ENCODE data around the gene ANO7.

ANO7 gene

DNA sequence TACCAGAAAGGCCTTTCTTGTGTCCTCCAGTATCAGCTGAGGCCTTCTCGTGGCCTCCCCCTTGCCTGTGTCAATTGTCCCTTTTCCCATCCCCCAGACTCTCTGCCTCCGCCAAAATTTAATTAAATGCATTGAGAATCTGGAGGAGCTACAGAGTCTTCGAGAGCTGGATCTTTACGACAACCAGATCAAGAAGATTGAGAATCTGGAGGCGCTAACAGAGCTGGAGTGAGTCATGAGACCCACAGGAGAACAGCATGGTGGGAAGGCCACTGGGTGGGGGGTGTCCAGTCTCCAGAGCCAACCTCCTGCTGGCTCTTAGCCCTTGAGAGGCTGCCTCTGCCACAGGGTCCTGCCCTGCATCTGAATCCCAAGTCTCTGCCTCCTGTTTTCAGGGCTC, 29.4 kb upstream of the ANO7 start:
- no peak for DNase-seq

DNA sequence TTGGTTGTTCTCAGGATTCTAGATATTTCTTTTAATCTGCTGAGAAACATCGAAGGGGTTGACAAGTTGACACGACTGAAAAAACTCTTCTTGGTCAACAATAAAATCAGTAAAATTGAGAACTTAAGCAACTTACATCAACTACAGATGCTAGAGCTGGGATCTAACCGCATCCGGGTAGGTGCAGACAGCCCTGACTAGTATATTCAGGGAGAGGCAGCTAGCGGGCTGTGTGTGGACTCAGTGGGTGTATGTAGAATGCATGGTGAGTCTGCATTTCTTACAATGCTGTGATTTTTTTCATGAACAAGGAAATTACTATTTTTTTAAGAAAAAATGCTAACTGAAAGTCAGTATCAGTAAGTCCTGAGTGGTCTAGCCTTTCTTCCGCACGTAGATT, 28.2 kb upstream of the ANO7 start:
- DNase-seq, result no peak

DNA sequence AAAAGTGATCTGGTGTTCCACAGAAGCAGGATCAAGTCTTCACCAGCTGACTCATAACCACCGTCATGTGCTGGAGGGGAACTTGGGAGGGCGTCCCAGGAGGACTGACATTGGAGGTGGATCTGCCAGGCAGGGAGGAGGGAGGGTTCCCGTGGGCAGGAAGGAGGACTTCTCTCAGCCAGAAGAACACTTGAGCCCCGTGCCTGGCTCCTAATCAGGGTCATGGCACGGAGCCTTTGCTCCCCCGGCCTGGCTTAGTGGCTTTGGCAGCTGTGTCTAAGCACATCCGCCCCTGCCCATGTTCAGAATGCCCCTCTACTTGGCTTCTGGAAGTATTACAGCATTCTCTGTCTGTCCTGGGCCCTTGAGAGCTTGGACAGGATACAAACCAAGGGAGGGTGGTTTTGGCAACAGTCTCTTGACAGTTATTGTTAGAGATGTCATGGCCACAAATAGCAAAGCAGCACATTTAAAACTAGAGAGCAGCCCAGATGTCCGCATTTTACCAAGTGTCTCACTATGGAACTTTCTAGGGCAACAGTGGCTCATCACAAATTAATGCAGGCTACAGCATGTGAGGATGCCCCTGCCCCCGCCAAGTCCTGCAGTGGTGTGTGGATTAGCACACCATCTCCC, 26.7 kb upstream of the ANO7 start:
- no peak for DNase-seq

DNA sequence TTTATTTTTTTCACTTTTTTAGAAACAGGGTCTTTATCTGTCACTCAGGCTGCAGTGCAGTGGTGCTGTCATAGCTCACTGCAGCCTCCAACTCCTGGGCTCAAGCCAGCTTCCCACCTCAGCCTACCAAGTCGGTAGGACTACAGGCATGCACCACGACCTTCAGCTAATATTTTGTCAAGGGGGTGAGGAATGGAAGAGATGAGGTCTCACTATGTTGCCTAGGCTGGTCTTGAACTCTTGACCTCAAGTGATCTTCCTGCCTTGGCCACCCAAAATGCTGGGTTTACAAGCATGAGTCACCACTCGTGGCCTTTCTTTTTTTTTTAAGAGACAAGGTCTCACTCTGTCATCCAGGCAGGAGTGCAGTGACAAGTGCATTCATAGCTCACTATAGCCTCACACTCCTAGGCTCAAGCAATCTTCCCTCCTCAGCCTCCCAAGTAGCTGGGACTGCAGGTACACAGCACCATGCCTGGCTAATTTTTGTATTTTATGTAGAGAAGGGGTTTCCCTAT, 24.8 kb upstream of the ANO7 start:
- DNase-seq, result no peak

DNA sequence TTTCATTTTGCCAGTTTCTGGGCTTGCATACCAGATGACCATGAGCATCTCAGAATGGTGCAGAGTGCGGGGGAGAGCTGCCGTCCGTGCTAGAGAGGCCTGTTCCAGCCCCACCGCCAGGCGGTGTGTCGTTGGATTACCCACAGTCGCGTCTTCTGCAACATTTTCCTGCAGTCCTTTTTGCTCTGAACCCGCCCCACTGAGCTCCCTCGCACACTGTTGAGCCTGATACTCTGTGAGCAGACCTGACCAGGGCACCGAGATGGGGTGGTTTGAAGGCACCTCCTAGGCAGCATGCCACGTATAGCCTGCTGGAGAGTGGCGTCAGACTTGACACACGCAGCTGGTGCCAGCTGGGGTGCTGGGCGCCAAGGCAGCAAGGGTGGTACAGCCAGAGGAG, 20.1 kb upstream of the ANO7 start:
- no peak for DNase-seq

DNA sequence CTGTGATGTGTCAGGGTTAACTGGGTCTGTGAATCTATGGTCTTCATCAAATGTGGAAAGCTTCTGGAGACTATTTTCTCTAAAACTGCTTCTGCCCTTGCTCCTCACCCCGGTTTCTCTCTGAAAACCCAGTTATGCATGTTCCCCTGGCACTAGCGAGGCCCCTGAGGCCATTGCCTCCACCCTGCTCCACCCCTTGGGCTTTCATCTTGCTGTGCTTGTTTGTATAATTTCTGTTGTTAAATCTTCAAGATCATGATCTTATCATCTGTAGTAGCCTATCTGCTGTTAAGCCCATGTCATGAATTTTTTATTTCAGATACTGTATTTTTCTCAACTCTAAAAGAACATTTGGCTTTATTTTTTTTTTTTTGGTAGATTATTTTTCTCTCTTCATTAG, 14.9 kb upstream of the ANO7 start:
- DNase-seq, result no peak

DNA sequence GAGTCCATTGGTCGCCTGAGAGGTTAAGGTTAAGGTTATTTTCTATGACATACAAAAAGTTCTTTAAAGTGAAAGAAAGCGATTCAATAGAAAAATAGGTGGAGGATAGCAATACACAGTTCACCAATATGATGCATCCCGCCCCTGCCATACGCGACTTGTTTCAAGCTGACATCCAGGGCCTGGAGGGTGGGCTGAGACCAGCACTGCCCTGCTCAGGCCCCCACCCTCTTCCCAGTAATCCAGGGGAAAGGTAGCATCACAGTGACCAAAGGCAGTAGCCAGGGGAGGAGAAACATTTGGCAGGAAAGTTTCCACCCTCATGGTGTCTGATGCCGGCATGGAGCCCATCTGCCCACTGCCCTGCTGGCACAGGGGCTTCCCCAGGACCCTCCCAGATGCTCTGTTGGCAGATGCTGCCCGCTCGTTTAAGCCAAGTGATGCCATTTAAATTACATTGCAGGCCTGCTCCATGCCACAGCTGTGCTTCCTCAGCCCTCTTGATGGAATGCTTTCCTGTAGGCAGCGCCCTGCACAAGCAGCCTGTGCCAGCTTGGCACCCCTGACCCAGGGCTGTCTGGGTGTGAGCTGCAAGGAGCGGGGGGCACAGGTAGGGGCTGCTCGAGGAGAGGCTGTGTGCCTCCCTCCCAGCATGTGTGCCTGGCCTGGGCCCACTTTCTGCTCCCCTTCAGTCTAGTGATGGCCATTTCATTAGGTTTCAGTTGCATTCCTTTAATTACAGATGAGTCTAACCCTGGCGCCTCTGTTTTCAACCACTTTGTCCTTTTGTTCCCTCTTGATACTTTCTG, 10.7 kb upstream of the ANO7 start:
- DNase-seq, result no peak

DNA sequence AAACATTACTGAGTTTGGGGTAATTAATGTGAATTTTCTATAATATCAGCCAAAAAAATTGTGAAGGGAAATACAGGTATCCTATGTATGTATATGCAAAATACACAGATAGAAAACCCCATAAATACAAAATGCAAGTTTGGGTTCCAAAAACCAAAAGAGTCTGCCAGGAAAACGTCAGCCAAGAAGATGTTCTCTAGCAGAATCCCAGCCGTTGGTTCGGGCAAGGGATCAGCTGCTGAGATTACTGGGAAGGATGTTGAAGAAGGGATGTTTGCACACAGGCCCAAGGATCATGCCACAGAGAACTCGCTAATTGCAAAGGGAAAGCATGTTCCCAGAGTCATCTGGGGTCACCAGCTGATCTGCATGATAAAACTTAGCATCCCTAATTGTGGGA, 9.5 kb upstream of the ANO7 start:
- DNase-seq, result no peak

DNA sequence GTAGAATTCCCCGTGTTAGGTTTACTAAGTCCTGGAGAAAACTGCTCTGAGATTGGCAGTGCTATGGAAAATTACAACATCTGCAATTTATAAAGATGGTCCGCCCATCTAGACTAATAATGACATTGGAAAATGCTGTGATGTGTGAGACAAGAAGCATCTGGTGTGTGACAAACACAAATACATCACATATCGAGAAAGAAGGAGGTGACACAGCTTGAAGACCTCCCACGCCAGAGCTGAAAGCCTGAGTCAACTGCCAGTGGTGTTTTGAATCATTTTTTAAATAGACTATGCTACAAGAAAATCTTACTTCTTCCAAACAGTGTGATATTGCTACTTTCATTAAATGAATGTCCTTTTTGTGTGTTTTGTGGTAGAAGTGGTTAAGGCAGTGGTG, 8.6 kb upstream of the ANO7 start:
- DNase-seq, result no peak

DNA sequence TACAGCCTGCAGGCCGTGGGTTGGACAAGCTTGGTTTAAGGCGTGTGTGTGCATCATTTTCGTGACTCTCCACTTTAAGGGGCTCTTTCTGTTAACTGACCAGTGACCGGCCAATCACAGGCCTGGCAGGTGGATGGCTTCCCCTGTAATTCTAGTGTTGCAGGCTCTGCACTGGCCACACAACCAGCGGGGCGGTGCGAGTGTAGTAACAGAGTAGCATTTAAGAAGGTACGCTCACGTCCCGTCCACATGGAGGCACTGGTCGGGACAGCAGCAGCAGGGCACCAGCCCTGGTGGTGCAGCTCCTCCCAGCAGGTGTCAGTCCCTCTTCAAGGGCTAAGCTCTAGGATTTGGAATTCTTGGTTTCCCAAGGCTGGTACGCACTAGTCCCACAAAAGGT, 8.0 kb upstream of the ANO7 start:
- DNase-seq, result no peak

DNA sequence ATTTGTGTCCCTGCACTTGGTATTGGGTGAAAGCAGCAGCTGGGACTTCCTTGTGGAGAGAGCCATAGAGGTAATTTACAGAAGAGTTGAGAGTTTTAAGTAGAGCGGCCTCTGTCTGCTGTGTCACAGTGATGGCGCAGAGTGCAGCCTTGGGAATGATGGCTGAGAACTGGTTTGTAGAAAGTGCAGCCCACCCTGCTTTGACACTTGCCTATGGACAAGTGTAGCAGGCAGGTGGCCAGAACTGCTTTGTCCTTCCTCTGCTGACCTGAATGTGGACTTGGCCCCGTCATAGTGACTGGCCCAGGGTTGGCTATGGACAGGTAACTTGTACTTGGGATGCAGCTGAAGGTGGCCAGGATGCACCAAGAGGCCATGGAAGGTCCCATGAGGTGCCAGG, 6.4 kb upstream of the ANO7 start:
- DNase-seq, result no peak

DNA sequence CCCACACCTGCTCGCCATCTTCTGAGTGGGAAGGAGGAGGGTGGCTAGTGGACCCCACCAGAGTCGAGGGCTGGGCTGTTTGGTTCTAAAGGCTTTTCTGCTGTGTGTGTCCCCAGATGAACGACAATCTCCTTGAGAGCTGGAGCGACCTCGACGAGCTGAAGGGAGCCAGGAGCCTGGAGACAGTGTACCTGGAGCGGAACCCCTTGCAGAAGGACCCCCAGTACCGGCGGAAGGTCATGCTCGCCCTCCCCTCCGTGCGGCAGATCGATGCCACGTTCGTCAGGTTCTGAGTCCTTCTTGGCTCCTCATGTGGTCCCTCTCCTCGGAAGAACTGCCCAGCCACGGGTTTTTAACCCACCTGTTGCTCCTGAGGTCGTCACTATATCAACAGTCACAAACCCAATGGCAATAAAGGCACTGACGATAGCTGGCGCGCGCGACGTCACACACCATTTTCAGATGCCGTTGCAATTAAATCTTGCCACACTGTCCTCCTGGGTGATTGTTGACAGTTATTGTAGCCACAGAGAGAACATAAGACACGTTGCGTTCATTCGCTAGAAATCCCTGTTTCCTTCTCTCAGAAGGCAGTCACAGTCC, 5.8 kb upstream of the ANO7 start:
- DNase-seq, result no peak

DNA sequence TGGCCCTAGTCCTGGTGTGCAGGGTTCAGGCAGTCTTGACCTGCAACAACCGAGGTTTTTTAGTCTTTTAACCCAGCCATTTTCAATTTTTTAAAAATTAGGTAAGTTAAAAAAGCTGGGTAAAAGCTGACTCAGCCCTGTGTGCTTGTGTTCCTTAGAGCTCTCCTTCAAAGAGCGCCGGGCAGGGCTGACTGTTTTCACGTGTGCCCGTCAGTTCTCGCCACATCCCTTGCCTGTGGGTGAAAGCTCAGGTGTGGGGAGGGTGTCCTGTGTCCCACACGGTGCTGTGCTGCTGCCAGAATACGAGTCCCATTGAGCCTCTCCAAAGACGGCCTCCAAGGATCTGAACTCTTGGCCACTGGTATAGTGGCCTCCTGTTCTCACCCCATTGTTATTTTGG, 5.3 kb upstream of the ANO7 start:
- no peak for DNase-seq

DNA sequence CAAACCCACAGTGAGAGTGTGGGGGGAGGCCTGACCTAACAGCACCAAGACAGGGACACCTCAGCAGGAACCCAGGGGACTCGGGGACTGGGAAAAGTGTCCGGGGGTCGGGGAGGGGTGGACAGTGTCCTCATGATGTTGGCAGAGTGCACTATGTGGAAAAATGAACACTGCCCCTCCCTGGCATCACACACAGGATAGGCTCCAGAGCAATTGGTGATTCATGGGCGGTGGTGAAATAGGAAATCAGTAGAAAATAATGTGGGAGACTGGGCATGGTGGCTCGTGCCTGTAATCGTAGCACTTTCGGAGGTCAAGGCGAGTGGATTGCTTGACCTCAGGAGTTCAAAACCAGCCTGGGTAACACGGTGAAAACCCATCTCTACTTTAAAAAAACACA, 3.6 kb upstream of the ANO7 start:
- no peak for DNase-seq

DNA sequence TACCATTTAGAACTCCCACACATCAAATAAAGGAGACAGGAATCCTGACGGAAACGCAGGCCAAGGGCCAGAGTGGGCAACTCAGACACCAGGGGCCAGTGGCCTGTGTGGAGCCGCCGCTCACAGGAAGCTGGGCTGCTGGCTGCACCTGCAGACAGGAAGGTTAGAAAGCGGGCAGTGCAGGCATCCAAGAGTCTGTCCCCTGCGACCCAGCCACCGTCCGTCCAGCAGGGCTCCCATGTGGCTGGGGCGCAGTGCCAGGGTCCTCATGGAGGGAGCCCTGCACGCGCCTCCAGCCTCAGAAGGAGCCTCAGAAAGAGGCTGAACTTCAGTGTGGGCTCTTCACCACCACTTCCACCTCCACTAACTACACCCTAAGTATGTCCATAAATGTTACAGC, 2.5 kb upstream of the ANO7 start:
- DNase-seq, result no peak

DNA sequence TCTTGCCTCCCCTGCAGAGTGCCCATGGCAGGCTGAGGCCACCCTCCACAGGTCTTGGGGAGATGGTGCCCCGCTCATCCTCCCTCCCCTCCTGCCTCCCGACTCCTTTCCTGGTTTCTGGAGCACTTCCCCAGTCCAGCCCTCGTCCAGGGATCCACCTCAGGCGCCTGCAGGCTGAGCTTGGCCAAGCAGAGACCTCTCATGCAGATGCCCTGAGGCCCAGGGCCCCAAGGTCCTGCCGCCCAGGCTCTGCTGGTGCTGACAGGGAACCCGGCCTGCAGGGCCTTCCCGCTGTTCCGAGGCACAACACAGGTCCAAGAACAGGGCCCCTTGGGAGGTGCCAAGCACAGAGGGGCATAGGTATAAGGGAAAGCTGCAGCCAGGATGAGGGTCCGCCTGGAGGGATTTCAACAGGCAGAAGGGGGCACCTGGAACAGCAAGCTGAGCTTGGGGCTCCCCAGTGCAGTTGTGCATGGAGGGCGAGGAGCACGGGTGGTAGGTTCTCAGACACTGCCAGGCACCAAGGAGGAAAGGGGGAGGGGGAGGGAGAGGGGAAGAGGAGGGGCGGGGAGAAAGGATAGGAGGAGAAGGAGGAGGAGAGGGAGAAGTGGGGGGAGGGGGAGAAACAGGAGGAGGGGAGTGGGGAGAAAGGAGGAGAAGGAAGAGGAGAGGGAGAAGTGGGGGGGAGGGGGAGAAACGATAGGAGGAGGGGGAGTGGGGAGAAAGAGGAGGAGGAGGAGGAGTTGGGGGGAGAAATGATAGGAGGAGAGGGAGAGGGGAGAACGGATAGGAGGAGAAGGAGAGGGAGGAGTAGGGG, 1.2 kb upstream of the ANO7 start:
- DNase-seq, result no peak

DNA sequence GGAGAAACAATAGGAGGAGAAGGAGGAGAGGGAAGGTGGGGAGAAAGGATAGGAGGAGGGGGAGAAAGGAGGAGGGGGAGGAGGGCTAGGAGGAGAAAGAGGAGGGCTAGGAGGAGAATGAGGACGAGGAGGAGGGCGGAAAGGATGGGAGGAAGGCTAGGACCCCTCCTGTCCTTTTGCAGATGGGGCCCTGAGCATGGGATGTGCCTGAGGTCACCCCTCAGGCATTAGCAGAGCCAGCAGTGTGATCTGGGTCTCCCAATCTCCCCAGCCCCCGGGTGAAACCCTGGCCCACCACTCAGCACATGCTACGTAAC, 601 bp upstream of the ANO7 start:
- DNase-seq, result no peak

DNA sequence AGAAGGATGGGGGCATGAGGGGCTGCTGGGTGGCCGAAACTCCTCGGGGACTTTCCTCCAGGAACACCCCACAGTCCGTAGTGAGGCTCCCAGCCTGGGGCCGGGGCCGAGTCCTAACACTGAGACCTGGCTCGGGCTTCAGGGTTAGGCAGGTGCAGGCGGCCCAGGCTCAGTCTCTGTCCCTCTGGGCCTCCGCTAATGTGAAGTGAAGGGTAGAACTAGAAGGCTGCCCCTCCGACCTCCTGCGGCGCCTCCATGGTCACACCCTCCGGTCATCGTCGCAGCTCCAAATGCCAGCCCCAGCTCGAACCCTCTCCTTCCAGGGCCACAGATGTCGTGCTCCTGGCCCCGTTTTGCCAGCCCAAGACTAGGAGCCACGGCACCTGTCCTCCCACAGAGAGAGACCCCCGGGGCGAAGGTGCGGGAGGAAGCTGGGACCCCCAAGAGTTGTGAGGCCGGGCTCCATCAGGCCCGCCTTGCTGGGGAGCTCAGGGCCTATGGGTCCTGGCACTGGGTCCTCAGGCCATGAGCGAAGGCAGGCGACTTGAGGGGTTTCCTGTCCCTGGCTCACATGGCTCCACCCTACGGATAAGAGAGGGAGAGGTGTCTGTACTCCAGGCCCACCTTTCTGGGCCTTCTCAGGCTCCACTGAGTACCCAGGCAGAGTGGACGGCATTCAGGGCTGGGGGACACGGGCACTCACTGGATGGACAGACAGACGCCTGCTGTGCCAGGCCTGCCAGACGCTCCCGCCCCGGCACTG, 797 bp downstream of the ANO7 start:
- DNase-seq, result no peak

DNA sequence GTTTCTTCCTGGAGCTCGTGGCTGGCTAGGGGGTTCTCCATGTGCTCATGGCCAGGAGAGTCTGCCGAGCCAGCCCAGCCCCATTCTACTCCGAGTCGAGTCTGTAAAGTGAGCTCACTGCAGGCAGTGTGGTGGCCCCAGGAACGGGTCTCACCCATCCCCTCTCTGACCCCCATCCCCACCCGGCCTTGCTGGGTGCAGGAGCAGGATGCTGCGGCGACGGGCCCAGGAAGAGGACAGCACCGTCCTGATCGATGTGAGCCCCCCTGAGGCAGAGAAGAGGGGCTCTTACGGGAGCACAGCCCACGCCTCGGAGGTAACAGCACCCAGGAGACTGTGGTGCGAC, 1.4 kb downstream of the ANO7 start:
- DNase-seq, result no peak

DNA sequence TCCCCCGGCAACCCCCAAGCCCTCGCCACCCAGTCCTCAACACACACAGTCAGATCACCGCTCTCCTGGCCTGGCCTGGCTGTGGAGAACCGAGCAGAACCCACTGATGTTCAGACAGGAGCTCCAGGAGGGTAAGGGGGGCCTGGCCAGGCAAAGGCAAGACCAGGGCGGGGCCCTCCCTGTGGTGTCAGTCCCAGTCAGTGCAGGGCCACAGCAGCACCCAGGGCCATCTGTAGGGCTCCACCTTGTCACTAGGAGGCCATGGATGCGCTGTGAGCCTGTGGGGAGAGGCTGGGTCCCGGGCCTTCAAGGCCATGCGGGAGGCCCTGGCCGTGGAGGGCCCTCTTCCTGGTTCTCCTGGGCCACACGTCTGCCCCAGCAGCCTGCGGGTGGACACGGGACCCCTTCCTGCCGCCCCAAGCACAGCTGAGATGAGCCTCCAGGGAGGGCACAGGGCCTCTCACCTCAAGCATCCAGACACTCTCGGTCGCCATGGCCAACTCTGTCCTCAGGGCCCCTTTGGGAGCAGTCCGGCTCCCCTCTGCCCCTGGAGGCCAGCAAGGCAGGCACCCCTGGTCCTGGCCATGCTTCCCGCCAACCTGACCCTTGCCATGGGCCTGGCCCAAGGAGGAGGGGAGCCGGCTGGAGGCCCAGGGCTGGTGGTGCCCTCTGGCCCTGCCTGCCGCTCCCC, 2.0 kb downstream of the ANO7 start:
- no peak for DNase-seq

DNA sequence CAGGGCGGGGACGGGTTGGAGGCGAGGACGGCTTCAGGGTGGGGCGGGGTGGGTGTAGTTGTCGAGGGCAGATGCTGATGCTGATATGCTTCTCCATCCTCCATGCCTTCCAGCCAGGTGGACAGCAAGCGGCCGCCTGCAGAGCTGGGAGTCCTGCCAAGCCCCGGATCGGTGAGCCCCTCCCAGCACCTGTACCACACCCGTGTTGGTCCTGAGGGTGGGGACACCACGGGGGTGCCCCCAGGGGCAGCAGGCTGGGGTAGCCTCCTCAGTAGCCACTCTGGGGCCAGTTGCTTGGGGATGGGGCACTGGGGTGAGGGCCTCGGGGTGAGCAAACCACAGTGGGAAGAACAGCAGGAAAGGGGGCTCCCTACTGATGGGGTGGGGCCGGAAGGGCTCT, 2.6 kb downstream of the ANO7 start:
- no peak for DNase-seq

DNA sequence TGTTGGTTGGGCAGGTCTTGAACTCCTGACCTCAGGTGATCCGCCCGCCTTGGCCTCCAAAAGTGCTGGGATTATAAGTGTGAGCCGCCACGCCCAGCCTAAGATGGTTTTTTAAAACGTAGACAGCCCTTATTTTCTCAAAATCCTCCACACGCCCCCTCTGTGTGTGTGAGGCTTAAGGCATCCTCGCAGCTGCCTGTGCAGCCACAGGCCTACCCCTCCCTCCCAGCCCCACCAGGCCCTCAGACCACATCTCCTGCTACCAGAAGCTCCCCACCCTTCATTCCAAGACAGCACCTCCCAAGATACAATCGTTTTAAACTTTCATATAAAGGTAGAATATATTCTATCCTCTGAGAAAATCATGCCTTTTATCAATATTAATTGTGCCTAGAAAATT, 4.8 kb downstream of the ANO7 start:
- DNase-seq, result no peak
